A549 (cell line): ENCODE results near the gene FGF4. TPM values are rescaled to one million over a fixed set of nuclear protein-coding genes. Genes with fewer than 3 reads are reported as not detected.

Source experiments
- ATAC-seq, 2 experiments: fragments of 200-7000 bp in 1 of 2; fragments of >200 bp in 1 of 2; cut with Nextera tagmentation in 1 of 2; cut with Tn5 transposase in 1 of 2; 3 replicates each; pipeline versions ENCODE4 v1.8.0 to v1.9.1; 2018 to 2020; ENCODE audit warnings: mild to moderate bottlenecking in 1 of 2, moderate library complexity in 1 of 2
- CTCF ChIA-PET: fragments of 300-600 bp; sonication (Branson Sonifier 250); formaldehyde crosslinking; extraction: SDS; loops from one replicate; lab custom pipeline; 2021; ENCODE audit warnings: antibody characterized with exemption, inconsistent platforms; lab: Yijun Ruan, JAX
- POLR2A ChIA-PET: fragments of 350-600 bp; formaldehyde crosslinking; extraction: SDS; loops from one replicate; lab custom pipeline; 2021; ENCODE audit warnings: antibody characterized with exemption, inconsistent platforms; lab: Yijun Ruan, JAX
- DNase-seq, 2 experiments: peaks; one replicate each; pipeline versions ENCODE4 v3.0.0 to v3.0.0-alpha.2; 2011 to 2016; ENCODE audit warnings: low read depth in 1 of 2, low spot score in 1 of 2
- FAIRE-seq: peaks from 2 replicates; lab custom pipeline; 2011; peaks lifted over from hg19 to GRCh38; lab: Jason Lieb, UNC
- H3K27ac ChIP-seq, 2 experiments: fragments of >200 bp; sonication (Bioruptor Twin); formaldehyde crosslinking; 3 replicates each; pipeline ENCODE4 v1.5.1; 2016 to 2017
- H3K4me1 ChIP-seq: fragments of >200 bp; sonication (Bioruptor Twin); formaldehyde crosslinking; 3 replicates; pipeline ENCODE4 v1.6.1; 2016
- H3K4me2 ChIP-seq: fragments of >200 bp; sonication (Bioruptor Twin); formaldehyde crosslinking; 3 replicates; pipeline ENCODE4 v1.6.1; 2016
- H3K4me3 ChIP-seq: fragments of >200 bp; sonication (Bioruptor Twin); formaldehyde crosslinking; 3 replicates; pipeline ENCODE4 v1.5.1; 2016
- H3K9me3 ChIP-seq: fragments of >200 bp; sonication (Bioruptor Twin); formaldehyde crosslinking; 3 replicates; pipeline ENCODE4 v1.6.1; 2016
- BHLHE40 ChIP-seq: IDR thresholded peaks from 2 replicates; pipeline ENCODE4 v1.6.1; 2012; ENCODE audit warnings: low read depth, low read length, inconsistent platforms
- CBX8 ChIP-seq: fragments of 200-600 bp; sonication (generic); IDR thresholded peaks from 2 replicates; pipeline ENCODE4 v1.6.1; 2016
- CEBPB ChIP-seq, 2 experiments: fragments of >200 bp in 1 of 2; sonication (Bioruptor Twin) in 1 of 2; formaldehyde crosslinking in 1 of 2; IDR thresholded peaks; 2 replicates each; pipeline ENCODE4 v1.6.1; 2012 to 2016
- CHD2 ChIP-seq: fragments of 150-350 bp; IDR thresholded peaks from 2 replicates; pipeline ENCODE4 v1.6.1; 2014; ENCODE audit warnings: low read length; ENCODE audit not compliant: partially characterized antibody
- EHMT2 ChIP-seq: fragments of 200-600 bp; sonication (generic); IDR thresholded peaks from 2 replicates; pipeline ENCODE4 v1.6.1; 2016; ENCODE audit warnings: antibody characterized with exemption, low read depth, mild to moderate bottlenecking, moderate library complexity
- EP300 ChIP-seq, 2 experiments: fragments of >200 bp; sonication (Bioruptor Twin); formaldehyde crosslinking; IDR thresholded peaks; 2 replicates in 1 of 2; 3 replicates in 1 of 2; pipeline ENCODE4 v1.6.1; 2016 to 2017
- FOXS1 ChIP-seq: fragments of 250-450 bp; sonication (Bioruptor Pico); IDR thresholded peaks from 2 replicates; pipeline ENCODE4 v1.5.0; 2020; ENCODE audit warnings: mild to moderate bottlenecking, moderate library complexity
- HDAC2 ChIP-seq: fragments of 200-600 bp; sonication (generic); IDR thresholded peaks from 2 replicates; pipeline ENCODE4 v1.6.1; 2016
- HEYL ChIP-seq: fragments of 250-450 bp; sonication (Bioruptor Pico); IDR thresholded peaks from 2 replicates; pipeline ENCODE4 v1.8.0; 2021; ENCODE audit warnings: mild to moderate bottlenecking, moderate library complexity
- HOXB13 ChIP-seq: fragments of 250-450 bp; sonication (Bioruptor Pico); IDR thresholded peaks from 2 replicates; pipeline ENCODE4 v1.5.0; 2020; ENCODE audit warnings: low read depth, mild to moderate bottlenecking, moderate library complexity
- HOXB5 ChIP-seq: fragments of 250-450 bp; sonication (Bioruptor Pico); IDR thresholded peaks from 2 replicates; pipeline ENCODE4 v1.5.0; 2020; ENCODE audit warnings: mild to moderate bottlenecking, moderate library complexity
- JUNB ChIP-seq: fragments of >200 bp; sonication (Bioruptor Twin); formaldehyde crosslinking; IDR thresholded peaks from 2 replicates; pipeline ENCODE4 v1.6.1; 2016
- KDM5A ChIP-seq: fragments of 200-600 bp; sonication (generic); IDR thresholded peaks from 2 replicates; pipeline ENCODE4 v1.6.1; 2016; ENCODE audit warnings: antibody characterized with exemption, mild to moderate bottlenecking
- MAZ ChIP-seq: fragments of 150-350 bp; IDR thresholded peaks from 2 replicates; pipeline ENCODE4 v1.6.1; 2014; ENCODE audit warnings: antibody characterized with exemption, low read depth, low read length, borderline replicate concordance
- MYC ChIP-seq: IDR thresholded peaks from 2 replicates; pipeline ENCODE4 v1.6.1; 2012; ENCODE audit warnings: mild to moderate bottlenecking, inconsistent platforms, low read length, improper control_type of control experiment, borderline replicate concordance
- NR3C1 ChIP-seq: fragments of >200 bp; sonication (Bioruptor Twin); formaldehyde crosslinking; IDR thresholded peaks from 3 replicates; pipeline ENCODE4 v1.6.1; 2017
- PHF8 ChIP-seq: fragments of 200-600 bp; sonication (generic); IDR thresholded peaks from 2 replicates; pipeline ENCODE4 v1.6.1; 2016; ENCODE audit warnings: low read depth, mild to moderate bottlenecking, antibody characterized with exemption, moderate library complexity, borderline replicate concordance
- POLR2AphosphoS2 ChIP-seq: conservative IDR thresholded peaks from 2 replicates; pipeline ENCODE4 v1.6.1; 2012; ENCODE audit warnings: low read length, improper control_type of control experiment, inconsistent platforms
- RAD21 ChIP-seq, 2 experiments: fragments of >200 bp in 1 of 2; sonication (Bioruptor Twin) in 1 of 2; formaldehyde crosslinking in 1 of 2; IDR thresholded peaks in 1 of 2; conservative IDR thresholded peaks in 1 of 2; 2 replicates in 1 of 2; 3 replicates in 1 of 2; pipeline ENCODE4 v1.6.1; 2012 to 2018; ENCODE audit warnings: inconsistent platforms in 1 of 2
- RARB ChIP-seq: fragments of 250-450 bp; sonication (Bioruptor Pico); IDR thresholded peaks from 2 replicates; pipeline ENCODE4 v1.8.0; 2021; ENCODE audit warnings: mild to moderate bottlenecking, moderate library complexity
- RCOR1 ChIP-seq: fragments of 150-350 bp; IDR thresholded peaks from 2 replicates; pipeline ENCODE4 v1.6.1; 2014; ENCODE audit warnings: antibody characterized with exemption, low read length, low read depth
- RFX5 ChIP-seq: fragments of 450-650 bp; IDR thresholded peaks from 2 replicates; pipeline ENCODE4 v1.7.1; 2014; ENCODE audit warnings: antibody characterized with exemption, mild to moderate bottlenecking, moderate library complexity
- SMC3 ChIP-seq: fragments of >200 bp; sonication (Bioruptor Twin); formaldehyde crosslinking; IDR thresholded peaks from 3 replicates; pipeline ENCODE4 v1.6.1; 2018; ENCODE audit warnings: inconsistent platforms
- SREBF2 ChIP-seq: fragments of 450-650 bp; IDR thresholded peaks from 2 replicates; pipeline ENCODE4 v1.6.1; 2014; ENCODE audit warnings: mild to moderate bottlenecking, moderate library complexity
- TFCP2L1 ChIP-seq: fragments of 250-450 bp; sonication (Bioruptor Pico); IDR thresholded peaks from 2 replicates; pipeline ENCODE4 v1.5.0; 2021; ENCODE audit warnings: mild to moderate bottlenecking
- ZC3H11A ChIP-seq: fragments of 450-650 bp; IDR thresholded peaks from 2 replicates; pipeline ENCODE4 v1.6.1; 2014; ENCODE audit warnings: antibody characterized with exemption, mild to moderate bottlenecking
- ZNF302 ChIP-seq: fragments of 250-450 bp; sonication (Bioruptor Pico); IDR thresholded peaks from 2 replicates; pipeline ENCODE4 v1.9.0; 2021; ENCODE audit warnings: inconsistent platforms, mild to moderate bottlenecking, moderate library complexity
- WGBS: methylation state at CpG from one replicate; pipeline ENCODE4 v1.1.6; 2017; ENCODE audit errors: missing lambda C conversion rate; 5-methylcytosine and 5-hydroxymethylcytosine counted together
- polyA plus RNA-seq, 4 experiments: library from polyadenylated mRNA; depleted of rRNA in 3 of 4; stranded (reverse); fragments of >200 nt; fragmentation: RNase III in 1 of 4; extraction: RNeasy Plus Mini Kit Qiagen cat#74134 plus additional on column Dnase treatment in 1 of 4; gene quantifications; 2 replicates in 3 of 4; 3 replicates in 1 of 4; pipeline ENCODE4 v1.2.3, GENCODE V29; 2011 to 2017
- TF ChIP-seq, protein P1 (sequence below): fragments of >200 bp; sonication (Bioruptor Twin); formaldehyde crosslinking; IDR thresholded peaks from 3 replicates; pipeline ENCODE4 v1.5.1; 2016
- TF ChIP-seq, protein P2 (sequence below): fragments of 250-450 bp; sonication (Bioruptor Pico); IDR thresholded peaks from 2 replicates; pipeline ENCODE4 v1.5.0; 2021; ENCODE audit warnings: mild to moderate bottlenecking, moderate library complexity, borderline replicate concordance
- TF ChIP-seq, protein P3 (sequence below): IDR thresholded peaks from 2 replicates; pipeline ENCODE4 v1.6.1; 2012; ENCODE audit warnings: low read depth, borderline replicate concordance
- TF ChIP-seq, protein P4 (sequence below): fragments of 250-450 bp; sonication (Bioruptor Pico); IDR thresholded peaks from 2 replicates; pipeline ENCODE4 v1.5.0; 2020; ENCODE audit warnings: low read depth, mild to moderate bottlenecking, moderate library complexity
- TF ChIP-seq, protein P5 (sequence below): fragments of >200 bp; sonication (Bioruptor Twin); formaldehyde crosslinking; IDR thresholded peaks from 3 replicates; pipeline ENCODE4 v1.6.1; 2016

Gene FGF4
- polyA plus RNA-seq, 2 of the 4 experiments (the other 2 are of a cell fraction) = not detected

DNA sequence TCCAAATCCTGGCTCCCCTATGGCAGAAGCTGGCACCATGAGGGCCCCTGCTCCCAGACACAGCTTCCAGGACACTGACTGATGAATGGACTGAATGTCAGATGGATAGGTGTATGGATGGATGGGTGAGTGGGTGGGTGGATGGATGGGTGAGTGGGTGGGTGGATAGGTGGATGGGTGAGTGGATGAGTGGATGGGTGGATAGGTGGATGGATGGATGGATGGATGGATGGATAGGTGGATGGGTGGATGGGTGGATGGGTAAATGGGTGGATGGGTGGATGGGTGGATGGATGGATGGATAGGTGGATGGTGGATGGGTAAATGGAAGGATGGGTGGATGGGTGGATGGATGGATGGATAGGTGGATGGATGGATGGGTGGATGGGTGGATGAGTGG lies 39.8 kb upstream of the FGF4 start:
- no peak for FAIRE-seq
- H3K4me2 ChIP-seq = no peak overlapping the region
- ATAC-seq = no peak
- peaks cover 12% of the 10 kb centered on the region; the same call in 2 of the 3 replicates for H3K4me1 ChIP-seq
- ChIA-PET CTCF (no interaction called here), POLR2A (no interaction called here)
- no peak overlapping the region for H3K4me3 ChIP-seq
- no peaks in the 10 kb centered on the region for H3K9me3 ChIP-seq
- TF ChIP-seq, protein P1, sequence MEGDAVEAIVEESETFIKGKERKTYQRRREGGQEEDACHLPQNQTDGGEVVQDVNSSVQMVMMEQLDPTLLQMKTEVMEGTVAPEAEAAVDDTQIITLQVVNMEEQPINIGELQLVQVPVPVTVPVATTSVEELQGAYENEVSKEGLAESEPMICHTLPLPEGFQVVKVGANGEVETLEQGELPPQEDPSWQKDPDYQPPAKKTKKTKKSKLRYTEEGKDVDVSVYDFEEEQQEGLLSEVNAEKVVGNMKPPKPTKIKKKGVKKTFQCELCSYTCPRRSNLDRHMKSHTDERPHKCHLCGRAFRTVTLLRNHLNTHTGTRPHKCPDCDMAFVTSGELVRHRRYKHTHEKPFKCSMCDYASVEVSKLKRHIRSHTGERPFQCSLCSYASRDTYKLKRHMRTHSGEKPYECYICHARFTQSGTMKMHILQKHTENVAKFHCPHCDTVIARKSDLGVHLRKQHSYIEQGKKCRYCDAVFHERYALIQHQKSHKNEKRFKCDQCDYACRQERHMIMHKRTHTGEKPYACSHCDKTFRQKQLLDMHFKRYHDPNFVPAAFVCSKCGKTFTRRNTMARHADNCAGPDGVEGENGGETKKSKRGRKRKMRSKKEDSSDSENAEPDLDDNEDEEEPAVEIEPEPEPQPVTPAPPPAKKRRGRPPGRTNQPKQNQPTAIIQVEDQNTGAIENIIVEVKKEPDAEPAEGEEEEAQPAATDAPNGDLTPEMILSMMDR = no peak
- TF ChIP-seq FOXS1 (CRISPR knock-in tag) = no peak
- TF ChIP-seq ZC3H11A = no peak
- TF ChIP-seq, protein P2, sequence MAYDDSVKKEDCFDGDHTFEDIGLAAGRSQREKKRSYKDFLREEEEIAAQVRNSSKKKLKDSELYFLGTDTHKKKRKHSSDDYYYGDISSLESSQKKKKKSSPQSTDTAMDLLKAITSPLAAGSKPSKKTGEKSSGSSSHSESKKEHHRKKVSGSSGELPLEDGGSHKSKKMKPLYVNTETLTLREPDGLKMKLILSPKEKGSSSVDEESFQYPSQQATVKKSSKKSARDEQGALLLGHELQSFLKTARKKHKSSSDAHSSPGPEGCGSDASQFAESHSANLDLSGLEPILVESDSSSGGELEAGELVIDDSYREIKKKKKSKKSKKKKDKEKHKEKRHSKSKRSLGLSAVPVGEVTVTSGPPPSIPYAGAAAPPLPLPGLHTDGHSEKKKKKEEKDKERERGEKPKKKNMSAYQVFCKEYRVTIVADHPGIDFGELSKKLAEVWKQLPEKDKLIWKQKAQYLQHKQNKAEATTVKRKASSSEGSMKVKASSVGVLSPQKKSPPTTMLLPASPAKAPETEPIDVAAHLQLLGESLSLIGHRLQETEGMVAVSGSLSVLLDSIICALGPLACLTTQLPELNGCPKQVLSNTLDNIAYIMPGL (CRISPR knock-in tag) = no peak
- TF ChIP-seq TFCP2L1 (CRISPR knock-in tag) = no peak
- TF ChIP-seq HOXB5 (CRISPR knock-in tag) = no peak
- TF ChIP-seq CEBPB (IDR thresholded peaks at IDR 0.05) = no peak
- no peak for TF ChIP-seq HDAC2
- no peak for TF ChIP-seq EP300 (IDR thresholded peaks at IDR 0.05)
- no peak for TF ChIP-seq MYC
- no peak for TF ChIP-seq CBX8
- no peak for TF ChIP-seq ZNF302
- TF ChIP-seq JUNB = no peak
- no peak for DNase-seq
- H3K27ac ChIP-seq = no peak overlapping the region

DNA sequence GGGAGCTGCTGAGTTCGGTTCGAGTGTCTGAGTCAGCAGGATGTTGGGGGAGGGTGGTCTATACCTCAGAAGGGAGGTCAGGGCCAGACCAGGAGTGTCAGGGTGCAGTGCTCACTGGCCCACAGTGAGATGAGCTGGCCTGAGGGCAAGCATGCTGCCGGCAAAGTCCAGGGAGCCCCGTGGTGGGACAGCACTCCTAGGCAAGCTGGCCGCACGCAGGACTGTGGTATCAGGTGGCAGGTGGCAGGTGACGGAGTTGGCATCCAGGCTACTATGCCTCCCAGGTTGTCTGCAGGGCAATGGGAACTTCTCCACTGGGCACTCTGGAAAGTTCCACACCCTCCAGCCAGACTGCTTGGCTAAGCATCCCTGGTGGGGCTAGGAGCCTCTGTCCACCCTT lies 39.3 kb upstream of the FGF4 start:
- no peak for FAIRE-seq
- Histone ChIP-seq H3K27ac (no peak overlapping the region), H3K4me3 (no peak overlapping the region), H3K9me3 (no peaks in the 10 kb centered on the region), H3K4me2 (no peak overlapping the region), H3K4me1 (peaks cover 12% of the 10 kb centered on the region; the same call in 2 of the 3 replicates)
- DNase-seq = no peak
- CTCF ChIA-PET = no interaction called here
- 22% methylated on average over 7 of the region's 7 CpGs for WGBS
- POLR2A ChIA-PET = no interaction called here
- ATAC-seq = no peak
- TF ChIP-seq RFX5 = no peak
- TF ChIP-seq KDM5A = no peak
- TF ChIP-seq, protein P3, sequence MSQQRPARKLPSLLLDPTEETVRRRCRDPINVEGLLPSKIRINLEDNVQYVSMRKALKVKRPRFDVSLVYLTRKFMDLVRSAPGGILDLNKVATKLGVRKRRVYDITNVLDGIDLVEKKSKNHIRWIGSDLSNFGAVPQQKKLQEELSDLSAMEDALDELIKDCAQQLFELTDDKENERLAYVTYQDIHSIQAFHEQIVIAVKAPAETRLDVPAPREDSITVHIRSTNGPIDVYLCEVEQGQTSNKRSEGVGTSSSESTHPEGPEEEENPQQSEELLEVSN = no peak
- no peak for TF ChIP-seq RAD21 (conservative IDR thresholded peaks at IDR 0.05 in 1 of 2, IDR thresholded peaks at IDR 0.05 in 1 of 2)
- TF ChIP-seq EHMT2 = no peak
- TF ChIP-seq SMC3 = no peak

DNA sequence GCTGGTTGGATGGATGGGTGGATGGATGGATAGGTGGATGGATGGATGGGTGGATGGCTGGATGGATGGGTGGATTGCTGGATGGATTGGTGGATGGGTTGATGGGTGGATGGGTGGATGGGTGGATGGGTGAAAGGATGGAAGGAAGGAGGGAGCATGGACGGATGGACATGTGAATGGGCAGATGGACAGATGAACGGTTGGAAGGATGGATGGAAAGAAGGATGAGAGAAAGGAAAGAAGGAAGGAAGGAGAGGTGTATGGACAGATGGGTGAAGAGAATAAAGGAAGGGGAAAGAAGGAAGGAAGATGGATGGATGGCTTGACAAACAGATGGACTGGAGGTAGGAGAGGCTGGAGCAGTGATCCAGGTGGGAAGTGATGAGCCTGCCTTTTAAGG lies 38.7 kb upstream of the FGF4 start:
- H3K4me2 ChIP-seq = no peak overlapping the region
- no peak for ATAC-seq
- ChIA-PET CTCF (no interaction called here), POLR2A (no interaction called here)
- H3K9me3 ChIP-seq = no peaks in the 10 kb centered on the region
- H3K27ac ChIP-seq = no peak overlapping the region
- FAIRE-seq = no peak
- 4% methylated on average over 2 of the region's 2 CpGs for WGBS
- H3K4me1 ChIP-seq = peaks cover 12% of the 10 kb centered on the region; the same call in 2 of the 3 replicates
- no peak overlapping the region for H3K4me3 ChIP-seq
- DNase-seq = no peak
- TF ChIP-seq, protein P4, sequence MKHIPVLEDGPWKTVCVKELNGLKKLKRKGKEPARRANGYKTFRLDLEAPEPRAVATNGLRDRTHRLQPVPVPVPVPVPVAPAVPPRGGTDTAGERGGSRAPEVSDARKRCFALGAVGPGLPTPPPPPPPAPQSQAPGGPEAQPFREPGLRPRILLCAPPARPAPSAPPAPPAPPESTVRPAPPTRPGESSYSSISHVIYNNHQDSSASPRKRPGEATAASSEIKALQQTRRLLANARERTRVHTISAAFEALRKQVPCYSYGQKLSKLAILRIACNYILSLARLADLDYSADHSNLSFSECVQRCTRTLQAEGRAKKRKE = no peak
- no peak for TF ChIP-seq PHF8
- TF ChIP-seq POLR2AphosphoS2 = no peak
- no peak for TF ChIP-seq HEYL (CRISPR knock-in tag)
- TF ChIP-seq RARB (CRISPR knock-in tag) = no peak
- TF ChIP-seq, protein P5, sequence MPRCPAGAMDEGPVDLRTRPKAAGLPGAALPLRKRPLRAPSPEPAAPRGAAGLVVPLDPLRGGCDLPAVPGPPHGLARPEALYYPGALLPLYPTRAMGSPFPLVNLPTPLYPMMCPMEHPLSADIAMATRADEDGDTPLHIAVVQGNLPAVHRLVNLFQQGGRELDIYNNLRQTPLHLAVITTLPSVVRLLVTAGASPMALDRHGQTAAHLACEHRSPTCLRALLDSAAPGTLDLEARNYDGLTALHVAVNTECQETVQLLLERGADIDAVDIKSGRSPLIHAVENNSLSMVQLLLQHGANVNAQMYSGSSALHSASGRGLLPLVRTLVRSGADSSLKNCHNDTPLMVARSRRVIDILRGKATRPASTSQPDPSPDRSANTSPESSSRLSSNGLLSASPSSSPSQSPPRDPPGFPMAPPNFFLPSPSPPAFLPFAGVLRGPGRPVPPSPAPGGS = no peak
- no peak for TF ChIP-seq NR3C1
- TF ChIP-seq RCOR1 = no peak
- no peak for TF ChIP-seq HDAC2
- TF ChIP-seq MYC = no peak
- TF ChIP-seq MAZ = no peak
- TF ChIP-seq SREBF2 = no peak
- no peak for TF ChIP-seq HOXB5 (CRISPR knock-in tag)
- no peak for TF ChIP-seq CHD2
- TF ChIP-seq HOXB13 (CRISPR knock-in tag) = no peak
- TF ChIP-seq FOXS1 (CRISPR knock-in tag) = no peak
- TF ChIP-seq BHLHE40 = no peak
